Endothelial cell of umbilical vein (primary cell): ENCODE results near the gene SYCP1. TPM values are rescaled to one million over a fixed set of nuclear protein-coding genes. Genes with fewer than 3 reads are reported as not detected.

Experiments
- BruUV-seq: library from RNA; stranded (reverse); fragments of 400-500 nt; replicated peaks from 2 replicates; lab custom pipeline; 2021; lab: Mats Ljungman, UMichigan
- CTCF ChIA-PET: fragments of 300-600, 350-600 bp; sonication (Branson Sonifier 250); formaldehyde crosslinking; loops from one replicate; lab custom pipeline; 2021; ENCODE audit warnings: antibody characterized with exemption, inconsistent platforms; lab: Charles Lee
- POLR2A ChIA-PET: fragments of 300-600, 350-600 bp; sonication (Branson Sonifier 250); formaldehyde crosslinking; loops from one replicate; lab custom pipeline; 2021; ENCODE audit warnings: antibody characterized with exemption, inconsistent platforms; lab: Charles Lee
- DNase-seq: peaks from one replicate; pipeline ENCODE4 v3.0.0-alpha.2; 2011; ENCODE audit warnings: low read depth, low spot score
- FAIRE-seq: peaks from 2 replicates; lab custom pipeline; 2011; peaks lifted over from hg19 to GRCh38; lab: Jason Lieb, UNC
- H2AFZ ChIP-seq: 2 replicates; pipeline ENCODE4 v1.6.0; 2012; ENCODE audit warnings: low read depth, low read length, control low read depth, inconsistent platforms
- H3K27ac ChIP-seq: 2 replicates; pipeline ENCODE4 v1.5.1; 2011; ENCODE audit warnings: low read depth, mild to moderate bottlenecking, control low read depth, low read length, moderate library complexity; ENCODE audit not compliant: insufficient read depth
- H3K27me3 ChIP-seq, 2 experiments: 2 replicates each; pipeline versions ENCODE4 v1.6.0 to v1.6.1; 2011; ENCODE audit warnings: low read length in 2 of 2, mixed read lengths in 1 of 2; ENCODE audit not compliant: control insufficient read depth in 2 of 2, insufficient read depth in 2 of 2
- H3K36me3 ChIP-seq, 2 experiments: 2 replicates in 1 of 2; 3 replicates in 1 of 2; pipeline ENCODE4 v1.5.1; 2011; ENCODE audit warnings: low read length in 2 of 2, mild to moderate bottlenecking in 1 of 2, moderate library complexity in 1 of 2; ENCODE audit not compliant: control insufficient read depth in 2 of 2, insufficient read depth in 2 of 2; ENCODE audit errors: extremely low read depth in 1 of 2
- H3K4me1 ChIP-seq: 3 replicates; pipeline ENCODE4 v1.5.1; 2011; ENCODE audit warnings: mild to moderate bottlenecking, low read length; ENCODE audit not compliant: control insufficient read depth, insufficient read depth; ENCODE audit errors: extremely low read depth
- H3K4me2 ChIP-seq: 2 replicates; pipeline ENCODE4 v1.6.1; 2011; ENCODE audit warnings: low read length, control low read depth, mixed read lengths; ENCODE audit not compliant: insufficient read depth
- H3K4me3 ChIP-seq, 3 experiments: fragments of 200-600 bp in 1 of 3; sonication (generic), shearing (Covaris generic) in 1 of 3; replicated peaks in 1 of 3; 2 replicates each; pipeline ENCODE4 v1.5.1; 2011 to 2016; ENCODE audit warnings: control low read depth in 3 of 3, low read length in 3 of 3, mild to moderate bottlenecking in 2 of 3, inconsistent platforms in 1 of 3, low read depth in 1 of 3, moderate library complexity in 1 of 3; ENCODE audit not compliant: insufficient read depth in 1 of 3
- H3K79me2 ChIP-seq: 2 replicates; pipeline ENCODE4 v1.6.0; 2012; ENCODE audit warnings: low read length, inconsistent platforms; ENCODE audit not compliant: control insufficient read depth, insufficient read depth
- H3K9ac ChIP-seq: replicated peaks from 2 replicates; pipeline ENCODE3; 2011; ENCODE audit warnings: low read length, control low read depth; ENCODE audit not compliant: insufficient read depth; ENCODE audit errors: extremely low read depth
- H3K9me1 ChIP-seq: replicated peaks from 3 replicates; pipeline ENCODE4 v1.6.0; 2011; ENCODE audit warnings: mild to moderate bottlenecking, low read length; ENCODE audit not compliant: control insufficient read depth, insufficient read depth; ENCODE audit errors: extremely low read depth
- H3K9me3 ChIP-seq: replicated peaks from 2 replicates; pipeline ENCODE4 v1.5.1; 2012; ENCODE audit warnings: low read length, inconsistent platforms; ENCODE audit not compliant: control insufficient read depth, insufficient read depth
- H4K20me1 ChIP-seq: replicated peaks from 2 replicates; pipeline ENCODE3; 2011; ENCODE audit warnings: mild to moderate bottlenecking, low read length; ENCODE audit not compliant: control insufficient read depth, insufficient read depth; ENCODE audit errors: extremely low read depth
- CTCF ChIP-seq, 2 donors: IDR thresholded peaks; 1 replicate in 1 of 2; 2 replicates in 1 of 2; pipeline ENCODE4 v1.5.1; 2011; ENCODE audit warnings: low read length in 2 of 2, mild to moderate bottlenecking in 2 of 2, moderate library complexity in 2 of 2, control low read depth in 1 of 2, inconsistent platforms in 1 of 2, low read depth in 1 of 2; ENCODE audit not compliant: insufficient read depth in 1 of 2; ENCODE audit errors: extremely low read depth in 1 of 2
- EZH2 ChIP-seq: IDR thresholded peaks from 2 replicates; pipeline ENCODE4 v1.6.1; 2012; ENCODE audit warnings: borderline replicate concordance, low read depth, mild to moderate bottlenecking, moderate library complexity, low read length, inconsistent platforms; ENCODE audit not compliant: severe bottlenecking
- FOS ChIP-seq: IDR thresholded peaks from 2 replicates; pipeline ENCODE4 v1.6.1; 2011; ENCODE audit warnings: mild to moderate bottlenecking, low read length, moderate library complexity, borderline replicate concordance; ENCODE audit not compliant: insufficient read depth
- GATA2 ChIP-seq: IDR thresholded peaks from 2 replicates; pipeline ENCODE4 v1.7.0; 2011; ENCODE audit warnings: low read depth, mild to moderate bottlenecking, moderate library complexity, mixed read lengths, low read length; ENCODE audit not compliant: insufficient read length, insufficient read depth
- JUN ChIP-seq: IDR thresholded peaks from 2 replicates; pipeline ENCODE4 v1.6.1; 2011; ENCODE audit warnings: borderline replicate concordance, low read depth; ENCODE audit not compliant: insufficient read length, insufficient read depth
- MAX ChIP-seq: IDR thresholded peaks from 2 replicates; pipeline ENCODE4 v1.6.1; 2011; ENCODE audit not compliant: insufficient read depth, insufficient read length
- MYC ChIP-seq: IDR thresholded peaks from one replicate; pipeline ENCODE4 v1.6.1; 2011; ENCODE audit warnings: mild to moderate bottlenecking, low read depth, low read length
- POLR2A ChIP-seq: IDR thresholded peaks from 2 replicates; pipeline ENCODE4 v1.6.1; 2012; ENCODE audit warnings: low read depth, mild to moderate bottlenecking, control low read depth, low read length
- POLR2AphosphoS5 ChIP-seq: IDR thresholded peaks from 2 replicates; pipeline ENCODE4 v1.6.1; 2012; ENCODE audit warnings: low read depth, mild to moderate bottlenecking, control low read depth, low read length, moderate library complexity; ENCODE audit not compliant: insufficient read depth
- dilution Hi-C: fragments of 300-500 bp; cut with MboI; formaldehyde crosslinking; loops from one replicate; pipeline ENCODE4 v1.15.0; 2019; ENCODE audit warnings: low sequenced_read_pairs; ENCODE audit not compliant: extremely low pct_ligation_motif_present
- intact Hi-C: fragments of 100-400 bp; cut with micrococcal nuclease; formaldehyde crosslinking; loops from one replicate; pipeline ENCODE4 v1.10.0; 2022
- polyA plus RNA-seq, 4 experiments: library from polyadenylated mRNA; depleted of rRNA in 3 of 4; stranded (reverse) in 3 of 4; unstranded in 1 of 4; fragments of >200 nt; gene quantifications; 2 replicates each; pipeline versions ENCODE4 v1.2.1 to v1.2.3, GENCODE V29; 2011 to 2012; ENCODE audit warnings: missing spikeins in 1 of 4
- total RNA-seq: library from RNA; stranded (reverse); gene quantifications from 2 replicates; pipeline ENCODE4 v1.2.3, GENCODE V29; 2021

The SYCP1 gene
- total and polyA plus RNA-seq, 2 donors (not counting 3 experiments of a cell fraction or from before 2014, with no cell fraction given): not detected

GRCh38 chr1:114902343-114902742, 47.7 kb downstream of the SYCP1 start:
- no peak overlapping the region for H2AFZ ChIP-seq
- no peak overlapping the region for H3K9ac ChIP-seq
- no peak overlapping the region for H3K27ac ChIP-seq
- no peak for DNase-seq
- CTCF ChIA-PET: no interaction called here
- FAIRE-seq: no peak
- POLR2A ChIA-PET: no interaction called here
- no peaks in the 10 kb centered on the region for H3K4me1 ChIP-seq
- intact Hi-C loops: no loop called here
- H3K9me1 ChIP-seq: no peaks in the 10 kb centered on the region
- no peaks in the 10 kb centered on the region for H3K36me3 ChIP-seq
- H3K27me3 ChIP-seq: peaks cover 1 to 9% of the 10 kb centered on the region in 2 experiments
- H4K20me1 ChIP-seq: no peaks in the 10 kb centered on the region
- no peaks in the 10 kb centered on the region for H3K9me3 ChIP-seq
- no peak overlapping the region for H3K4me2 ChIP-seq
- dilution Hi-C loops: no loop called here
- BruUV-seq: no TSS peak
- H3K4me3 ChIP-seq: no peak overlapping the region
- H3K79me2 ChIP-seq: no peaks in the 10 kb centered on the region
- TF ChIP-seq POLR2AphosphoS5: no peak
- no peak for TF ChIP-seq EZH2
- no peak for TF ChIP-seq GATA2
- no peak for TF ChIP-seq POLR2A
- TF ChIP-seq JUN: no peak
- no peak for TF ChIP-seq MAX
- no peak for TF ChIP-seq MYC
- TF ChIP-seq CTCF (IDR thresholded peaks at IDR 0.05; ENCODE audit: extremely low read depth in 1 of 2, insufficient read depth in 1 of 2, low read depth in 1 of 2, low read length in 2 of 2): no peak
- no peak for TF ChIP-seq FOS
